GM12891 (cell line): ENCODE results near the gene FBXL13.
"Not testable (repeated sequence)": the region's sequence is repeated elsewhere in the genome, so short reads cannot be mapped to it uniquely, and the experiment has no call there.

Experiments used
- PAX5 ChIP-seq: IDR thresholded peaks from 2 replicates; pipeline ENCODE4 v1.6.1; 2011; ENCODE audit warnings: low read length, moderate library complexity, mild to moderate bottlenecking; ENCODE audit not compliant: insufficient read depth, severe bottlenecking
- POLR2A ChIP-seq: IDR thresholded peaks from 2 replicates; pipeline ENCODE4 v1.6.1; 2011; ENCODE audit warnings: low read depth, low read length, control low read depth
- POLR2AphosphoS5 ChIP-seq: IDR thresholded peaks from 2 replicates; pipeline ENCODE4 v1.6.1; 2011; ENCODE audit warnings: low read depth, low read length, control low read depth
- POU2F2 ChIP-seq: IDR thresholded peaks from 2 replicates; pipeline ENCODE4 v1.6.1; 2011; ENCODE audit warnings: low read depth, mild to moderate bottlenecking, control low read depth, low read length, moderate library complexity
- SPI1 ChIP-seq: IDR thresholded peaks from 2 replicates; pipeline ENCODE4 v1.6.1; 2011; ENCODE audit warnings: low read depth, low read length, control low read depth
- TAF1 ChIP-seq: IDR thresholded peaks from 2 replicates; pipeline ENCODE4 v1.6.1; 2011; ENCODE audit warnings: low read depth, low read length, control low read depth

- not testable (repeated sequence) for TF ChIP-seq POLR2A, TAF1, POLR2AphosphoS5, POU2F2, PAX5
- TF ChIP-seq SPI1, result 0 out of 2 replicates have a peak, but pooled peaks have one; percentile 6
Observed at GRCh38 chr7:103041815-103042214, 32.8 kb downstream of the FBXL13 start.
